GM23338 (cell line): ENCODE measurements around the gene ASAP2. TPM values are rescaled to one million over a fixed set of nuclear protein-coding genes. Genes with fewer than 3 reads are reported as not detected.

Source experiments
- ATAC-seq: fragments of 200-7000 bp; cut with Tn5 transposase; 3 replicates; pipeline ENCODE4 v1.9.1; 2020
- DNase-seq: peaks from one replicate; pipeline ENCODE4 v3.0.0-alpha.2; 2015; ENCODE audit warnings: low spot score
- H2AFZ ChIP-seq: fragments of 200-600 bp; sonication (generic); 2 replicates; pipeline ENCODE4 v1.8.0; 2016; ENCODE audit warnings: antibody characterized with exemption, mild to moderate bottlenecking, moderate library complexity
- H3F3A ChIP-seq: fragments of 200-600 bp; sonication (generic); replicated peaks from 2 replicates; pipeline ENCODE4 v1.8.0; 2017; ENCODE audit warnings: antibody characterized with exemption, mixed run types, low read depth
- H3K27ac ChIP-seq: fragments of 200-600 bp; sonication (generic); 2 replicates; pipeline ENCODE4 v1.6.1; 2016; ENCODE audit warnings: low read depth
- H3K27me3 ChIP-seq: fragments of 200-600 bp; sonication (generic); 2 replicates; pipeline ENCODE4 v1.8.0; 2016; ENCODE audit warnings: mild to moderate bottlenecking, mixed run types, moderate library complexity; ENCODE audit not compliant: insufficient read depth
- H3K36me3 ChIP-seq: fragments of 200-600 bp; sonication (generic); 2 replicates; pipeline ENCODE4 v1.8.0; 2016; ENCODE audit warnings: mild to moderate bottlenecking; ENCODE audit not compliant: insufficient read depth
- H3K4me1 ChIP-seq: fragments of 200-600 bp; sonication (generic); 2 replicates; pipeline ENCODE4 v1.8.0; 2016; ENCODE audit warnings: mild to moderate bottlenecking, moderate library complexity; ENCODE audit not compliant: insufficient read depth
- H3K4me2 ChIP-seq: fragments of 200-600 bp; sonication (generic); 2 replicates; pipeline ENCODE4 v1.7.1; 2017; ENCODE audit warnings: mixed run types
- H3K4me3 ChIP-seq: fragments of 200-600 bp; sonication (generic); 2 replicates; pipeline ENCODE4 v1.6.1; 2016; ENCODE audit warnings: mixed run types
- H3K79me2 ChIP-seq: fragments of 200-600 bp; sonication (generic); replicated peaks from 2 replicates; pipeline ENCODE4 v1.8.0; 2017; ENCODE audit warnings: mild to moderate bottlenecking; ENCODE audit not compliant: insufficient read depth
- H3K9me2 ChIP-seq: fragments of 200-600 bp; sonication (generic); 2 replicates; pipeline ENCODE4 v1.8.0; 2017; ENCODE audit not compliant: insufficient read depth
- H4K20me1 ChIP-seq: fragments of 200-600 bp; sonication (generic); replicated peaks from 2 replicates; pipeline ENCODE4 v1.8.0; 2017; ENCODE audit warnings: mild to moderate bottlenecking; ENCODE audit not compliant: insufficient read depth
- H3K27ac Mint-ChIP-seq: 2 replicates; pipeline ENCODE4 v1.8.0; 2020; ENCODE audit warnings: inconsistent platforms, mild to moderate bottlenecking, moderate library complexity, mixed read lengths
- H3K27me3 Mint-ChIP-seq: 3 replicates; pipeline ENCODE4 v1.8.0; 2022; ENCODE audit warnings: low read depth, mild to moderate bottlenecking, moderate library complexity, mixed read lengths, inconsistent platforms; ENCODE audit not compliant: insufficient read depth, poor library complexity
- H3K36me3 Mint-ChIP-seq: 3 replicates; pipeline ENCODE4 v1.8.0; 2021; ENCODE audit warnings: low read depth, mild to moderate bottlenecking, inconsistent platforms, moderate library complexity, mixed read lengths
- H3K4me1 Mint-ChIP-seq: 3 replicates; pipeline ENCODE4 v1.8.0; 2020; ENCODE audit warnings: mild to moderate bottlenecking, inconsistent platforms, mixed read lengths
- H3K4me3 Mint-ChIP-seq: 3 replicates; pipeline ENCODE4 v1.8.0; 2021; ENCODE audit warnings: moderate library complexity, mild to moderate bottlenecking, inconsistent platforms, mixed read lengths
- H3K9me3 Mint-ChIP-seq: 3 replicates; pipeline ENCODE4 v1.8.0; 2020; ENCODE audit warnings: moderate library complexity, mild to moderate bottlenecking, inconsistent platforms, mixed read lengths
- CREB1 ChIP-seq: fragments of 250-450 bp; sonication (Bioruptor Pico); IDR thresholded peaks from 2 replicates; pipeline ENCODE4 v1.5.0; 2020; ENCODE audit warnings: low read depth, mild to moderate bottlenecking, moderate library complexity
- CTCF ChIP-seq, 2 experiments: fragments of 200-600 bp in 1 of 2; sonication (generic) in 1 of 2; conservative IDR thresholded peaks; 2 replicates each; pipeline versions ENCODE4 v1.5.1 to v1.6.1; 2016 to 2017; ENCODE audit warnings: antibody characterized with exemption in 2 of 2, low read depth in 2 of 2, mild to moderate bottlenecking in 2 of 2, moderate library complexity in 1 of 2
- ETS1 ChIP-seq: IDR thresholded peaks from 2 replicates; pipeline ENCODE4 v1.6.1; 2016; ENCODE audit warnings: antibody characterized with exemption
- EZH2 ChIP-seq: fragments of 200-600 bp; sonication (generic); IDR thresholded peaks from one replicate; pipeline ENCODE4 v1.8.0; 2017; ENCODE audit warnings: antibody characterized with exemption, mild to moderate bottlenecking, low read depth; ENCODE audit not compliant: unreplicated experiment
- EZH2phosphoT487 ChIP-seq: fragments of 200-600 bp; sonication (generic); IDR thresholded peaks from one replicate; pipeline ENCODE4 v1.8.1; 2018; ENCODE audit warnings: antibody characterized with exemption; ENCODE audit not compliant: unreplicated experiment
- JUNB ChIP-seq: IDR thresholded peaks from one replicate; pipeline ENCODE4 v1.6.1; 2016; ENCODE audit warnings: antibody characterized with exemption; ENCODE audit not compliant: unreplicated experiment
- POLR2AphosphoS5 ChIP-seq: IDR thresholded peaks from 2 replicates; pipeline ENCODE4 v1.6.1; 2016; ENCODE audit warnings: antibody characterized with exemption, low read depth
- REST ChIP-seq: IDR thresholded peaks from one replicate; pipeline ENCODE4 v1.6.1; 2018; ENCODE audit warnings: antibody characterized with exemption; ENCODE audit not compliant: unreplicated experiment
- STAT1 ChIP-seq: IDR thresholded peaks from one replicate; pipeline ENCODE4 v1.6.1; 2016; ENCODE audit warnings: antibody characterized with exemption; ENCODE audit not compliant: unreplicated experiment
- ZNF114 ChIP-seq: fragments of 250-450 bp; sonication (Bioruptor Pico); IDR thresholded peaks from 2 replicates; pipeline ENCODE4 v1.5.0; 2020; ENCODE audit warnings: mild to moderate bottlenecking, moderate library complexity
- ZNF331 ChIP-seq: fragments of 250-450 bp; sonication (Bioruptor Pico); IDR thresholded peaks from 2 replicates; pipeline ENCODE4 v1.5.0; 2020; ENCODE audit warnings: low read depth, mild to moderate bottlenecking, moderate library complexity
- ZNF462 ChIP-seq: fragments of 250-450 bp; sonication (Bioruptor Pico); IDR thresholded peaks from 2 replicates; pipeline ENCODE4 v1.5.0; 2020; ENCODE audit warnings: mild to moderate bottlenecking, moderate library complexity
- polyA plus RNA-seq: library from polyadenylated mRNA; unstranded; fragments of >200 nt; fragmentation: Nextera tagmentation; extraction: Ambion mirVana; gene quantifications from 2 replicates; pipeline ENCODE4 v1.2.1, GENCODE V29; 2016
- total RNA-seq: library from RNA; depleted of rRNA; stranded (reverse); fragments of >200 nt; shearing (Covaris generic); gene quantifications from 2 replicates; pipeline ENCODE4 v1.2.3, GENCODE V29; 2014

The ASAP2 gene
- total and polyA plus RNA-seq, 2 experiments from 2014 or later = 2.6 to 15.6 TPM

- Mint-ChIP-seq H3K36me3 (peaks cover 14% of the 10 kb centered on the region), H3K27me3 (peaks cover 10% of the 10 kb centered on the region), H3K27ac (no peak overlapping the region), H3K9me3 (no peaks in the 10 kb centered on the region), H3K4me3 (no peak overlapping the region), H3K4me1 (peaks cover 46% of the 10 kb centered on the region)
- H3K27ac ChIP-seq = no peak overlapping the region
- ATAC-seq (no peak), DNase-seq (no peak)
- H3K4me2 ChIP-seq = no peak overlapping the region
- no peaks in the 10 kb centered on the region; the same call in 1 of the 2 replicates for H3K9me2 ChIP-seq
- peaks cover 12% of the 10 kb centered on the region; the same call in 1 of the 2 replicates for H3K79me2 ChIP-seq
- H3K36me3 ChIP-seq = no peaks in the 10 kb centered on the region
- H2AFZ ChIP-seq = no peak overlapping the region
- TF ChIP-seq JUNB (no peak), REST (no peak), EZH2 (no peak), ZNF114 (no peak), EZH2phosphoT487 (no peak), STAT1 (no peak), CREB1 (CRISPR knock-in tag) (no peak), CTCF (conservative IDR thresholded peaks at IDR 0.05; ENCODE audit: low read depth in 2 of 2) (no peak), ZNF331 (CRISPR knock-in tag) (no peak), POLR2AphosphoS5 (no peak), ETS1 (no peak), ZNF462 (CRISPR knock-in tag) (no peak)
- H4K20me1 ChIP-seq = no peaks in the 10 kb centered on the region; the same call in 1 of the 2 replicates
- no peaks in the 10 kb centered on the region for H3K27me3 ChIP-seq
- no peak overlapping the region for H3K4me3 ChIP-seq
- H3K4me1 ChIP-seq = peaks cover 17% of the 10 kb centered on the region
- H3F3A ChIP-seq = no peaks in the 10 kb centered on the region
Observed at GRCh38 chr2:9285385-9285920, 78.8 kb downstream of the ASAP2 start.
